WI38 (cell line): ENCODE measurements around the gene TMEM45B.
"Not testable (repeated sequence)": the region's sequence is repeated elsewhere in the genome, so short reads cannot be mapped to it uniquely, and the experiment has no call there.

ENCODE experiments used
- H3K4me3 ChIP-seq: 2 replicates; pipeline ENCODE4 v1.5.1; 2011; ENCODE audit warnings: low read depth, mild to moderate bottlenecking, control low read depth, low read length
- TF ChIP-seq, protein P1 (sequence below): IDR thresholded peaks from 2 replicates; pipeline ENCODE4 v1.5.1; 2012; ENCODE audit warnings: low read depth, mild to moderate bottlenecking, control low read depth, low read length

The TMEM45B gene

DNA sequence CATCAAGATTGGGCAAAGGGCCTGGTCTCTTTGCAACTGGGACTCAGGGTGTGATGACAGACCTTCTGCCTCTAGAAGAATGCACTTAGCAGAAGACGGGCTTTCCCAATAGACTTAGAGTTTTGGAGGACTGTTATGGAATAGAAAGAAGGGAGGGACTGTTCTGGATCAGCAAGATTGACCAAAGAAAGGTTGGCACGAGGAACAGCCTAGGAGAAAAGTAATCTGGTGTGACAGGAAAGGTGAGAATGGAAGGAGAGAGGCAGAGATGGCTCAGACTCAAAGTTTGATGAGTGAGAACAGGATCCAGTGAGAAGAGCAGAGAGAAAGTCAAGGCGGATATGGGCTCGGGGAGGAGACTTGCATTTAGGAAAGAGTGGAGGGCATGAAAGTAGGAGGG is 23.0 kb upstream of the TMEM45B start:
- H3K4me3 ChIP-seq, result no peak overlapping the region
- TF ChIP-seq, protein P1, sequence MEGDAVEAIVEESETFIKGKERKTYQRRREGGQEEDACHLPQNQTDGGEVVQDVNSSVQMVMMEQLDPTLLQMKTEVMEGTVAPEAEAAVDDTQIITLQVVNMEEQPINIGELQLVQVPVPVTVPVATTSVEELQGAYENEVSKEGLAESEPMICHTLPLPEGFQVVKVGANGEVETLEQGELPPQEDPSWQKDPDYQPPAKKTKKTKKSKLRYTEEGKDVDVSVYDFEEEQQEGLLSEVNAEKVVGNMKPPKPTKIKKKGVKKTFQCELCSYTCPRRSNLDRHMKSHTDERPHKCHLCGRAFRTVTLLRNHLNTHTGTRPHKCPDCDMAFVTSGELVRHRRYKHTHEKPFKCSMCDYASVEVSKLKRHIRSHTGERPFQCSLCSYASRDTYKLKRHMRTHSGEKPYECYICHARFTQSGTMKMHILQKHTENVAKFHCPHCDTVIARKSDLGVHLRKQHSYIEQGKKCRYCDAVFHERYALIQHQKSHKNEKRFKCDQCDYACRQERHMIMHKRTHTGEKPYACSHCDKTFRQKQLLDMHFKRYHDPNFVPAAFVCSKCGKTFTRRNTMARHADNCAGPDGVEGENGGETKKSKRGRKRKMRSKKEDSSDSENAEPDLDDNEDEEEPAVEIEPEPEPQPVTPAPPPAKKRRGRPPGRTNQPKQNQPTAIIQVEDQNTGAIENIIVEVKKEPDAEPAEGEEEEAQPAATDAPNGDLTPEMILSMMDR, result no peak

DNA sequence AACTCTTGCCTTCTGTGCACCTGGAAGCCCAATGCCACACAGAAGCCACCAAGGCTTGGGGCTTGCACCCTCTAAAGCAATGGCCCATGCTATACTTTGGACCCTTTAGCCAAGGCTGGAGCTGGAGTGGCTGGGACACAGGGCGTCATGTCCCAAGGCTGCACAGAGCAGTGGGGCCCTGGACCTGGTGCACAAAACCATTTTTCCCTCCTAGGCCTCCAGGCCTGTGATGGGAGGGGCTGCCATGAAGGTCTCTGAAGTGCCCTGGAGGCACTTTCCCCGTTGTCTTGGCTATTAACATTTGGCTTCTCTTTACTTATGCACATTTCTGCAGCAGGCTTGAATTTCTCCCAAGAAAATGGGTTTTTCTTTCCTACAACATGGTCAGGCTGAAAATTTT is 20.6 kb upstream of the TMEM45B start:
- TF ChIP-seq, protein P1, result no peak
- H3K4me3 ChIP-seq, result no peak overlapping the region

DNA sequence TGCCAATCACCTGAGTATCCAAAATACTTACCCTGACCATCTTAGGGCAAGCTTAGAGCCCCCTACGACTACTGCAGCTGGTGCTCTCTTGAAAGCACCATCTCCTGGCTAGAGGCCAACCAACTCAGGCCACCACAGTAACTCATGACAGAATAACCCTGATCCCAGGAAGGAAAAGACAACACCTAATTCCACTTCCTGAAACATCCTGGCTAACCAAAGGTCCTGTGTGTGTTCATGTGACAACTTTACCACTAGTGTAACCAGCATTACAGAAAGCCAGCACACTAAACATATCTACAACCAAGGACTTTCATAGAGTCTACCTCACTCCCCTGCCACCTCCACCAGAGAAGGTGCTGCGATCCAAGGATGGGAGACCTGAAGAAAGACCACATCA is 17.4 kb upstream of the TMEM45B start:
- TF ChIP-seq, protein P1, result no peak
- H3K4me3 ChIP-seq, result no peak overlapping the region

- not testable (repeated sequence) for H3K4me3 ChIP-seq
These were observed 15.5 kb upstream of the TMEM45B start for GRCh38 chr11:129800162-129800561.

DNA sequence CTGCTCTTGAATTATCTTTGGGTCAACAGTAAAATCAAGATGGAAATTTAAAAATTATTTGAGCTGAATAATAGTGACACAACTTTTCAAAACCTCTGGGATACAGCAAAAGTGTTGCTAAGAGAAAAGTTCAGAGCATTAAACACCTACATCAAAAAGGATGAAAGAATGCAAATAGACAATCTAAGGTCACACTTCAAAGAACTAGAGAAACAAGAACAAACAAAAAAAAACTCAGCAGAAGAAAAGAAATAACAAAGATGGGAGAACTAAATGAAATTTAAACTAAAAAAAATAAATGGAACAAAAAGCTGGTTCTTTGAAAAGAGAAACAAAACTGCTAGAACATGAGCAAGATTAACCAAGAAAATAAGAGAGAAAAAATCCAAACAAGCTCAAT is 15.0 kb upstream of the TMEM45B start:
- H3K4me3 ChIP-seq, result no peak overlapping the region
- TF ChIP-seq, protein P1, result no peak

GRCh38 chr11:129803533-129803932 is 12.1 kb upstream of the TMEM45B start:
- H3K4me3 ChIP-seq, result no peak overlapping the region
- TF ChIP-seq, protein P1, result no peak

GRCh38 chr11:129804012-129804411 is 11.6 kb upstream of the TMEM45B start:
- TF ChIP-seq, protein P1, result no peak
- no peak overlapping the region for H3K4me3 ChIP-seq

- H3K4me3 ChIP-seq, result not testable (repeated sequence)
These were observed 7.4 kb upstream of the TMEM45B start for GRCh38 chr11:129808241-129808640.
